Measurements from ENCODE around the gene SOCS3. TPM values are rescaled to one million over a fixed set of nuclear protein-coding genes. Genes with fewer than 3 reads are reported as not detected.
A peak's percentile ranks its signal among the peaks of the same experiment; 100 is the strongest.

Gene SOCS3
- total RNA-seq, 1 donor from 2014 or later: 11.1 TPM

DNA sequence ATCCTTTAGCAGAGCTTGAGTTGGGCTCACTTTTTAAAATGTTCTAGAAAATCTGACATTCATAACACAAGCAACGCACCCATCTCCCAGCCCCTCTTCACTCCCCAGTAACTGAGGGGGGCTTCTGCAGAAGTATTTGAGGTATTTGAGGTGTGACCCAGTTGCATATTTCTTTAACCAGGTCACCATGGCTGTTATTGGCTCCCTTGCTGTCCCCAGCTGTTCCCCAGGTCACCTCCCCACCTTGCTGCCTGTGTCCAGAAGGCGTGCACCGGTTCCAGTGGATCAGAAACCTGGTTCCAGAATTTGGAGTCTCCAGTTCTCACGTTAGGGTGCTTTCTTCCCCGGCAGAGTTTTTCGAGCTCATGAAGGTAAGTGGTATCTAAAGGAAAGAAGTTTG is 32.4 kb upstream of the SOCS3 start:
- DNase-seq (peak; percentile 3), ATAC-seq (no peak)
- intact Hi-C loops (cut with micrococcal nuclease): no loop called here

DNA sequence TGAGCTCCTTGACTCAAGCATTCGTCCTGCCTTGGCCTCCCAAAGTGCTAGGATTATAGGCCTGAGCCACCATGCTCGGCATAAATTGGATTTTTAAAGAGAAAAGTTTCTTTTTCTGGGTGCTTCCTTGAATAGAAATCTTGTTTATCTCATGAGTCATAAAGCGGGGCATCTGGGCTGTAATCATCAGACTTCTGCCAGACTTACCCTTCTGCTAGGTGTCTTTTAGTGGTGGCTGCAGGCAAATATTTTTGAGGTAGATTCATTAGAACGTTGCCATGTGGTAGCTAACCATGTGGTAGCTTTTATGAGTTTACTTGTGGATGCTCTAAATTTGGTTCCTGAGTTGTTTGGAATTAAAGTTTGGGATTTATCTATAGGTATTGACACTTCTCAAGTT is 32.0 kb upstream of the SOCS3 start:
- intact Hi-C loops (cut with micrococcal nuclease): no loop called here
- ATAC-seq (no peak), DNase-seq (no peak)

DNA sequence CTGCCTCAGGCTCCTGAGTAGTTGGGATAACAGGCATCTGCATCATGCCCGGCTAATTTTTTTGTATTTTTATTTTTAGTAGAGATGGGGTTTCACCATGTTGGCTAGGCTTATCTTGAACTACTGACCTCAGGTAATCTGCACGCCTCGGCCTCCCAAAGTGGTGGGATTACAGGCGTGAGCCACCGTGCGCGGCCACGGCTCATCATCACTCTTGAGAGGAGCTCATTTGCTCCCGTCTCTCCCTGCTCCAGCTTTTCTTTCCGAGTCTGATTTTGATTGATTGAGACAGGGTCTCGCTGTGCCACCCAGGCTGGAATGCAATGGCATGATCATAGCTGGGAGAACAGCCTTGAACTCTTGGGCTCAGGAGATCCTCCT is 31.2 kb upstream of the SOCS3 start:
- no peak for ATAC-seq

DNA sequence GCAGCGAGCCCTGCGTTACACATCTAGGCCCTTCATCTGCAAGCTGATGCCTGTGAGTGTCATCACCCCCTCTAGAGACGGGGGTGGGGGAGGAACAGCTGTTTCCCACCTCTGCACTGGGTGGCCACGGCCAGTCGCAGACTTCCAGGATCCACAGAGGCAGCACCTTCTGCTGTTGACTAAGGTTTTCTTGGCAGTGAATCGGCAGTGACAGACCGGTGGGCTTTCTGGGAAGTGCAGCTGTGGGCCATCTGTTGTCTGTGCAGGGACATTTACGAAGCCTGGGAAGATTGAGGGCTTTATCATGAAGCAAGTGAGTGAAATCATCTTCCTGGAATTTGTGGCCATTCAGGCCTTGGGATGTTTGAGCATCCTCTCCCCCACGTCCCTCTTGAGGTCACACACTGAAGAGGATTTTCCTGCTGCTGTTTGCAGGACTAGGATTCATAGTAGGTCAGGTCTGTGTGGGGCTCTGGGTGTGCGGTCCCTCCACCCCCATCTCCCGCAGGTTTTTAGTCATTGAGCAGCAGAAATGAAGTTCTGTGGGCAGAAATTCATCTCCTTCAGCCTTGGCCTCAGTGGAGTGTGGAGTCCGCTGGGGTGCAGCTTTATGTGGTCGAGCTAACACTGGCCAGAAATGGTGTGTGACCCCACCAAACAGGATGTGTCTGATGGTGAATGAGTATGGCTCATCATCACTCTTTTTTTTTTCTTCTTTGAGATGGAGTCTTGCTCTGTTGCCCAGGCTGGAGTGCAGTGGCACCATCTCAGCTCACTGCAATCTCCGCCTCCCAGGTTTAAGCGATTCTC is 30.6 kb upstream of the SOCS3 start:
- ATAC-seq: peak; percentile 34
- DNase-seq: peak; percentile 27
- intact Hi-C loops (cut with micrococcal nuclease): no loop called here

More for the DNA sequence above, 31.2 kb upstream of the SOCS3 start:
- DNase-seq: peak; percentile 3
- intact Hi-C loops (cut with micrococcal nuclease): no loop called here

DNA sequence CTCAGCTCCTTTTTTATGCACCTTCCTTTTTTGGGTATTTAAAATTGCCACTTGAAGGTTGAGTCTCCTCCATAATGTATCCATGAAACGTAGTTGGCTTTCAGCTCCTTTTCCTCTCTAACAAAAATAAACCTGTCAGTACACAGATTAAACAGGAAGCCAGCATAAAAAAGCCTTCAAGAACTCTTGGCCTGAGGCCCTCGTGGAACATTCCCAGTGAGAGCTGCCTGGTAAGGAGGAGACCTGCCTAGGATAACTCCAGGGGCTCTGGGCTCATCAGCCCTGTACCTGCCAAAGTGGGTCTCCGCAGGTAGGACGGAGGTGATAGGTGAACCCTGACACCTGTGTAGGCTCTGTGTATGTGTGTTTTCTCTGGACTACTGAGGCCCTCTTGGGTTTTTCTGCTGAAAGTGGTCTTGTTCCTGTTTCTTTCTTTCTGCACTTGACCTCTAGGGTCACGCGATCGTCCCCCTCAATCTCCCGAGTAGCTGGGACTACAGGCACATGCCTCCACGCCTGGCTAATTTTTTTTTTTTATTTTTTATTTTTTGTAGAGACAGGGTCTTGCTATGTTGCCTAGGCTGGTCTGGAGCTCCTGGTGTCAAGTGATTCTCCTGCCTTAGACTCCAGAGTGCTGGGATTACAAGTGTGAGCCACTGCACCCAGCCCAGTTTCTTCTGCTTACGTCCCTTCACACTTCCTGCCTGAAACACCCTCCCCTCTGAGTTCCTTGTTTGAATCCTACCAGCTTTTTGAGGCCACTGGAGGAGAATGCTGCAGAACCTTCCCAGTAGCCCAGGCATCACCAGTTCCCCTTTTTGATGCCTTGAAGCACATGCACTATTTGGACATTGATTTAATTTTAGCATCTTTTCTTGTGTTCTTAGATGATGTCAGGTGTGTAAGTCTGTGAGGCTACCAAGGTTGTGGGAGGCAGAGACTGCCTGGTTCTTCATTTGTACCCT is 28.4 kb upstream of the SOCS3 start:
- peak; percentile 61 for DNase-seq
- intact Hi-C loops (cut with micrococcal nuclease): no loop called here
- peak; percentile 67 for ATAC-seq

DNA sequence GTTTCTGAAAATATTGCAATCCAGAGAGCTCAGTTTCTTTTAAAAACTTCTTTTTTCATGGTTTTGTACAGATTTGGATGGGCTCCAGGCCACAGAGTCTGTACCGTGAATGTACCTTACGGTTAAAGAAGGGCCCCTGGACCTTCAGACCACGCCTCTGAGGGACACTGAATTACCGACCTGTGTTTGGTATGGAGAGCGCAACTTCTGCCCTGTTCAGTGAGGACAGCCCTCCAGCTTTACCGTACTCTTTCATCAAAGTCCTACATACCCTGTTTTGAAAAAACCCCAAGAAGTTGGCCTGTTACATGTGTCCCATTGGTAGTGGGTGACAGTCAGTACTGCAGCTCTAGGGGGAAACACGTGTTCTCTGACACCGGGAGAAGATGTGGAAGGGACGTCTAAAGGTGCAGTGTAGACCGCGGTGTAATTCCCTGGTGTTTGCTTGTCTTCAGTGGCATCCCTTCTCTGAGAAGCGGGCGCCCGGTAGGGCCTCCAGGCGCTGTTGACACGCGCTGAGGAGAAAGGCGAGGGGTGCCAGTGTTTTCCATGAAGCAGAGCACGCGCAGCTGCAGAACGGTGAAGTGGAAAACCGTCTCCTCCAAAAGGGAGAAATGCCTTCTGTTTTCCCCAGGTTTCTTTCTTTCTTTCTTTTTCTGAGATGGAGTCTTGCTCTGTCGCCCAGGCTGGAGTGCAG is 24.8 kb upstream of the SOCS3 start:
- peak; percentile 13 for DNase-seq
- no peak for ATAC-seq
- intact Hi-C loops (cut with micrococcal nuclease): loop anchor here (5.0 kb wide), 1 partner anchor 33 kb away; no protein-coding TSS in a partner anchor

DNA sequence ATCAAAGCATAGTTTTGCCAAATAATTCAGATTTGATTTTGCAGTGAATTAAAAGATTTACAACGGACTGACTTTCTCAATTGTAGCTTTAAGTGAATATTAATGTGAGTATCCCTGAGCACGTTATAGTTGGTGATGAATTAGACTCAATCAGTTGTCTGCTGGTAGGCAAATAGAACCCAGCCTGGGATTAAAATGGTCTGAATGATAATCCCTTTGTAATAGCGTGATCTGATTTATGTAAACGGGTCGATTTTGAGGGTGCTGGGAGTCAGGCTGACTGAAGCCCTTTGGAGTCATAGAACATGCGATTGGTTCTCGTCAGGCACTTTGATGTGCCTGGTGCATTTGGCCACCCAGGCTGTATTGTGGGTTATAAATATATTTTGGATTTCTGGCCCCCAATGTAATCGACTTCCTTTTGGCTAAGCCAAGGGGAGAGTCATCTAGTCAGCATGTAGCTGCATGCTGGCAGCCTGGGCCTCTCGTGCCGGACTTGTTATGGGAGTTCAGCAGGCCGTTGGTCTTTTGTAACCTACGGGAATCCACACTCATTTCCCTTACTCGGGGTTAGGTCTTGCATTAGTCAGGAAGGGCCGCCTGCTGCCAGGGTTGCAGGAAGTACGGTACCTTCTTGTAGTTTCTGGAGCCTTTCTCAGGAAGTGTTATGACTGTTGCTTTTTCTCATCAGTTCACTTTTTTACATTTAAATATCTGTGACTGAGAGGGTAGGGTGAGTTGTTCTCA is 24.0 kb upstream of the SOCS3 start:
- ATAC-seq: peak; percentile 54
- DNase-seq: peak; percentile 78
- intact Hi-C loops (cut with micrococcal nuclease): loop anchor here (5.0 kb wide), 1 partner anchor 33 kb away; no protein-coding TSS in a partner anchor

DNA sequence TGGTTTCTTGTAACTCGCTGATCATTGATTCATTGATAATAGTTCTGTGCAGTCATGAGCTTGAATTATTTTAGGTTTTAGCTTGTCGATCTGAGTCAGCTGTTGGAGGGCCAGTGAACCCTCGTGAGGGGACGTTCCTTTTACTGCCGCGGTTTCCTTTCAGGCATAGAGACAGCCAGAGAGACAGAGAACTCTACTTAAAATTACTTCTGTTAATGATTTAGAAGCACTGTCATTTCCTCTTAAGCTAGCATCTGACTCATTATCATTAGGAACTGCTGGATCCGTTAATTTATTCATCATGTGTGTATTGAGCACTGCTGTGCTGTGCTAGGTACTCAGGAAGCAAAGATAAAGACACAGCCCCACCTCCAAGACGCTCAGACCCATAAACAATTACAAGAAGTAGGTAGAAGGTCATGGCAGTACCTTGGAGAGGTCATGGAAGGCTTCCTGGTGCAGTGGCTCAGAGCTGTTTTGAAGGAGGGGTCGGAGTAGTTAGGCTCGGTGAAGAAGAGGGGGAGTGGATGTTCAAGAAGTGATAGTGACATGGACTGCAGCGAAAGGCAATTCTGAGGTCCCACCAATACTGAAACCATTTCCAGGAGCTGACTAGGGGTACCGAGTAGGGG is 21.8 kb upstream of the SOCS3 start:
- no peak for DNase-seq
- peak; percentile 23 for ATAC-seq
- intact Hi-C loops (cut with micrococcal nuclease): loop anchor here (5.0 kb wide), 1 partner anchor 36 kb away; no protein-coding TSS in a partner anchor

DNA sequence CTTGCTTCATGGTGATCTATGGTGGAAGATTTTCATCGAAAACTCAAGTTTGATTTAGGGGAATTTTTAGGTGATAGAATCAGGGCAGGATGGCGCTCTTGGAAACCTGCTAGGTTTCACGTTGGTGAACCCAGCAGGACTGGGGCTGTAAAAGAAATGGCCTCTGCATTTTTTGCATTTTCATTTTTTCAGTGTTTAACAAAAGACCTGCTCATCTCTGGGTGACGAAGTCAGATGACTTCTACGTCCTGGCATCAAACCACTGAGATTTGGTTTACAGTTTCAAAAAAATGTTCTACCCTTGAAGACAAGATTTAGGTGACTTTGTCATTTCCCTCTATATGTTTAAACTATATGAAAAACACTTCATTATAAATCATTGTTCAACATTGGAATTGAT is 20.5 kb upstream of the SOCS3 start:
- intact Hi-C loops (cut with micrococcal nuclease): loop anchor here (5.0 kb wide), 1 partner anchor 37 kb away; no protein-coding TSS in a partner anchor
- ATAC-seq (no peak), DNase-seq (no peak)

DNA sequence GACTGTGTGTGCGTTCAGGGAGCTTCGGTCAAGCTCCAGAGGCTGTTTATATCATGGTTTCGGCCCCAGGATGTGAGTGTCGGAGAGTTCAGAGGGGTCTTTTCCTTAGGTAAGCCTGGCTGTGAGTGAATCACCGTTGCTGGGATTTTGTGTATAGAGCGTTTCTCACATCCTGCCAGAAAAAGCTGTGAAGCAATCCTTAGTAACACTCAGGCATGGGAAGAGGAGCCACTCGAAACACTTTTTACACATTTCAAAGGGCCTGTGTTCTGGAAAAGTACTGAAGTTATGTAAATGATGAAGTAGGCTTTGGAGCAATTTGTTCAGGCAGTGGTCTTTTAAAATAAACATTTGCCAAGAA is 19.2 kb upstream of the SOCS3 start:
- DNase-seq: no peak
- no peak for ATAC-seq
- intact Hi-C loops (cut with micrococcal nuclease): no loop called here

DNA sequence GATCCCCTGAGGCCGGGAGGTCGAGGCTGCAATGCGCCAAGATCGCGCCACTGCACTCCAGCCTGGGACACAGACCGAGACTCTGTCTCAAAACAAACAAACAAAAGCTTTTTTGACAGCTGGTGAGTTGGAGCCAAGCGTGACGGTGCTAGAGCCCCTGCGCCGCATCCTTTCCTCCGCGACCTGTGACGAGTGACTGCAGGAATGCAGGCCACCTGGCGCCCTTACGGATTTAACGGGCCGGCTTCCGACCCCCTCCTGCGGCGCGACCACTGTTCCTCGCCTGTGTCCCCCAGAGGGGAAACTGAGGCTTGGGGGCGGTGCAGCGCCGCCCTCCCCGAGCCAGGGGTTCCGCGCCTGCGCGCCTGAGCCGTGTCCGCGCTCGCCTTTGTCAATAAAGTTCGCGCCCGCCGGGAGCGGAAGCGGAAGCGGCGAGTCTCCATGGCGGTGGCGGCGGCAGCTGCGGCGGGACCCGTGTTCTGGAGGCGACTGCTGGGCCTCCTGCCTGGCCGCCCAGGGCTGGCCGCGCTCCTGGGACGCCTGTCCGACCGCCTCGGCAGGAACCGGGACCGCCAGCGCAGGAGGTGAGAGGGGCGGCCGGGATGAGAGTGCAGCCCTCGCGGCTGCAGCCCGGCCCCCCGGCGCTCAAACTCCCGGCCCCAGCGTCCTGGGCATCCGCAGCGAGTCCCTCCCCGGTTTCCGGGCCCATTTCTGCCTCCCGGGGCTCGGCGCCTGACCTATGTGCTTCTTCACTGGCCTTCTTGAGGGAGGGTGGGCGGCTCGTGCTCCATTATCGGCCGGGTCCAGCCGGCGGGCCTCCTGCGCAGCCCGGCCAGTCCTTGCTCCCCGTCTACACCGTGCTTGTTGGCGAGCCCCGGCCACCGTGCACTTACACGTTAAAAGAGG is 18.6 kb upstream of the SOCS3 start, which contains the start of gene PGS1:
TSS of gene PGS1 (plus strand) at position 425 of the 906 bp plus-strand sequence. CDS start at position 442, 17 bp downstream.
- peak; percentile 91 for DNase-seq
- peak; percentile 91 for ATAC-seq
- intact Hi-C loops (cut with micrococcal nuclease): no loop called here

DNA sequence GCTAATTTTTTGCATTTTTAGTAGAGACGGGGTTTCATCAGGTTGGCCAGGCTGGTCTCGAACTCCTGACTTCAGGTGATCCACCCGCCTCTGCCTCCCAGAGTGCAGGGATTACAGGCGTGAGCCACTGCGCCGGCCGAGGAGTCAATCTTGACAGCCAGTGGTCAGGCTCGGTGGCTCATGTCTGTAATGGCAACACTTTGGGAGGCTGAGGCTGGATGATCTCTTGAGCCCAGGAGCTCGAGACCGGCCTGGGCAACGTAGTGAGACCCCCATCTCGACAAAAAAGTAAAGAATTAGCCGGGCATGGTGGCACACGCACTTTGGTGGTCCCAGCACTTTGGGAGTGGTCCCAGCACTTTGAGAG is 18.0 kb upstream of the SOCS3 start:
- DNase-seq (no peak), ATAC-seq (peak; percentile 7)
- intact Hi-C loops (cut with micrococcal nuclease): no loop called here

DNA sequence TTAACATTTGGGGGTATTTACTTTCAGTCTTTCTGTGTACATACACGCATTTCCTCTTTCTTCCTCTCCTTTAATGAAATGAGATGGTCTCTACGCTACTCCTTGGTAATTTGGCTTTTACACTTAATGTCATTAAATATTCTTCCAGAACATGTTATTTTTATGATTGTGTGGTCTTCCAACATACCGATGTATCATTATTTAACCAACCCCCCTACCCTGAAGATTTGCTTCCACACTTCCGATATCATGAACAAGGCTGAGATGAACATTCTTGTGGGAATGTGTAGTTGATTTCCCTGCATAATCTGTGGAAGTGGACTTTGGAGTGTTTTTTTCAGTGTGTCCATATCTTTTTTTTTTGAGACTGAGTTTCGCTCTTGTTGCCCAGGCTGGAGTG is 16.3 kb upstream of the SOCS3 start:
- DNase-seq (no peak), ATAC-seq (no peak)
- intact Hi-C loops (cut with micrococcal nuclease): no loop called here

DNA sequence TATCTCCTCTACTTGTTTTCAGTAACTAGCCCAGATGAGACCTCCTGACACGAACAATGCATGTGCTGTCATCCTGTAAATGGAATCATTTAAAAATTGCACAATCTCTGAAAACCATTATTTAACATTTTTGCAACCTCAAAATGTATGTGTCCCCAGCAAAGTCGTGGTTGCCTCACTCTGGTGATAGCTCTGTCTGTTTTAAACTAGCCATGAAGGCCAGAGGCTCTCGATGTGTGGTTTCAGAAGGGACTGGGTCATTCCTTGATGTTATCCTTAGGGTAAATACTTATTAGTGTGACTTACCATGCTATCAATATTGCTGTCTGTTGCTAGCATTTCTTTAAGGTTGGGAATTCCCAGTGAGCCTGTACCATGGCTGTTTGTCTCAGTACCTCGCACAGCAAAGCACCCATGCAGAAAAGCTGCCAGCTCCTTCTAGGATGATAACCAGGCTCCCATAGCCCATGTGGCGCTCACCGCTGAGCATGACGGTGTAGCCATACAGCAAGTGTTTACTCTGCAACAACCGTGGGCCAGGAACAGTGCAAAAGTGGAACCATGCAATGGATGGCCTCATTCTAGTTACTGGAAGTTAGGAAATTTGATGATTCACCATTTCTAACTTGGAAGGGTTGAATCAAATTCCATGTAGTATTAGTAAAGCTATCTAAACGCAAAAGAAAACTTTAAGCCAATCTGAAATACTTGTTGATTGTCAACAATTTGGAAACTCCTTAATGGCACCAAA is 15.7 kb upstream of the SOCS3 start:
- DNase-seq: no peak

DNA sequence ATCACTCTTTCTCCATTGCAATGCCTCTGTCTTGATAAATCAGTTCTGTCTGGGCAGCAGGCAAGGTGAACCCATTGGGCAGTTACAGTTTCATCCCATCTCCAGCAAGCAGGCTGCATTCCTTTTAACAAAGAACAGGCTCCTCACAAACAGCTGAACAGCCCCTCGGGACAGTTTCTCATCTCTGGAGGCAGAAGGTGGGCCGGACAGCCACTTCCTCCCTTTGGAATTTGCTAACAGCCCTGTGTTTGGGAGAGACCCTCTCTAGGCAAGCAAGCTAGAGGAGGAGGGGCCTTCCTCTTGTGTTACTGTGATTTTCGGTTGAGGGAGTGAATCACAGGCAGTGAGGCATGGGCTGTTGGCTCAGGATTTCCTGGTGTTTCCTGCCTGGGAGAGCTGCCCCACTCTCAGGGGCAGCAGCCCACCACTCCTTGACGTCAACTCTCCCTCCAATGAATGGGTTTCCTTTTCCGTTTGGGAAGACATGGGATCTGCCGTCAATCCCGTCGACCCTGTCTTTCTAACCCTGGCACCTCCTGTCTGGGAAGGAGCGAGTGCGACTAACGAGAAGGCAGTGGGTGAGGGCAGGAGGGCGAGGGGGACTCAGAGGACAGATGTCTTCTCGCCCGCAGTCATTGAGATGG is 14.9 kb upstream of the SOCS3 start:
- no peak for ATAC-seq
- intact Hi-C loops (cut with micrococcal nuclease): no loop called here
- DNase-seq: no peak

More for the DNA sequence above, 15.7 kb upstream of the SOCS3 start:
- intact Hi-C loops (cut with micrococcal nuclease): no loop called here
- ATAC-seq: peak; percentile 15

DNA sequence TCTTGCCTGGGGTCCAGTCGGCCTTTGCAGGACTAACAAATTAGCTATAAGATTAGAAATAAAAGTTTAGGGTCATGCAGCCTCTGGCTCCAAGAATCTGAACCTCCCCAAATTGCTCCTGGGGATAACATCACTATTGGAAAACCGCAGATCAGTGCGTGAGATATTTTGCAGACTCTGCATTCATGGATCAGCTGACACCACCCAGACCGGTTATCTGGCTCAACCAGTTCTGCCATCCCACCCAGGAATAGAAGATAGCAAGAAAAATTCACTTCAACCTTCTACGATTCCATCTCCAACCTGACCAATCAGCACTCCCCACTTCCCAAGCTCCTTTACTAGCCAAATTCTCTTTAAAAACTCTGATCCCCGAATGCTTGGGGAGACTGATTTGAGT is 14.3 kb upstream of the SOCS3 start:
- intact Hi-C loops (cut with micrococcal nuclease): no loop called here
- DNase-seq (no peak), ATAC-seq (no peak)
